Measurements from ENCODE around the gene LRIF1. TPM values are rescaled to one million over a fixed set of nuclear protein-coding genes. Genes with fewer than 3 reads are reported as not detected.

The LRIF1 gene
- total RNA-seq, 2 donors from 2014 or later, result 6.9 to 15.8 TPM

DNA sequence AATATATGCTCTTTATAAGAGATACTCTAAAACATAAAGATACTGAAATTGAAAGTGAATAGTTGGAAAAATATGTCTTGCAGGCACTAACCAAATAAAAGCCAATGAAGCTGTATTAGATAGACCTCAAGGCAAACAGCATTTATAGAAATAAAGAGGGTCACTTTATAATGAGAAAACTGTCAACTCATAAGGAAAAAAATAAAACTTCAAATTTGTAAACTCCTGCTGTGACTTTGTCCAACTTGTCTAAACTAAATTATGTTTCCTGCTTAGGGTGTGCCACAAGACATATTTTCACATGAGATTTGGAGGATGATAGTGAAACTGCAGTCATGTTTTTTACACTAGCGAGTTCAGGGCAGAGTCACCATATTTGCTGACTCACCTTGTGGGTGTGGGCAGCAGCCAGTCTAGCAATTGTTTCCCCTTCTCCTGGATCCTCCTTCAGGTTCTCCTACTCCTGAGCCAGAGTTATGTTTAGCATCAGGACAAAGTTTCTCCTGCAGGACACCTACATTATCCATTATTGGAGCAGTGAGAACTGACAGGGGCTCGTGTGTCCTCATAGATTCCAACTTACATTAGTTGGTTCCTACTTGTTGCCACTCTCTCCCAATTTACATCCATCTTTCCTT is 46.9 kb downstream of the LRIF1 start:
- Mint-ChIP-seq H3K36me3 (peaks cover 0 to 12% of the 10 kb centered on the region in 2 donors), H3K9me3 (peaks cover 0 to 5% of the 10 kb centered on the region in 2 donors), H3K27ac (peak overlapping the region in 1 of 2 donors; percentile 61)
- ATAC-seq (peak; percentile 76 to 83), DNase-seq (ENCODE audit: low spot score in 2 of 2) (no peak)

DNA sequence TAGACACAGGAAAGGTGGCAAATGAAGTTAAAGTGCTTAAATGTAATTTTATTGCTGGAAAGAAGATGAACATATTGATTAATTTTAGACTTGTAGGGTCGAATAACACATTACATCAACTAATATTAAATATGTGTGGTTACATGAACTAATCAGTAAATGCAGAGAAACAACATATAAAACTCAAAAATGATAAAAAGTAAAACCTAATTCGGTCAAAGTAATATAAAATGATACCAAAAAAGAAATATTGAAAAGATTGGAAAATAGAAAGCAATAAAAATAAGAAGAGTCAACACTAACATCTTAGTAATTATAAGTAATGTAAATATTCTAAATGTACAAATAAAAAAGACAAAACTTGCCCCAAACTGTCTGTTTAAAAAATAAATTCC is 47.5 kb downstream of the LRIF1 start:
- DNase-seq (ENCODE audit: low spot score in 2 of 2) (no peak), ATAC-seq (no peak)
- peaks cover 0 to 12% of the 10 kb centered on the region in 2 donors for H3K36me3 Mint-ChIP-seq
- H3K27ac Mint-ChIP-seq, result peak overlapping the region in 1 of 2 donors; percentile 61
- H3K9me3 Mint-ChIP-seq, result peaks cover 0 to 5% of the 10 kb centered on the region in 2 donors

DNA sequence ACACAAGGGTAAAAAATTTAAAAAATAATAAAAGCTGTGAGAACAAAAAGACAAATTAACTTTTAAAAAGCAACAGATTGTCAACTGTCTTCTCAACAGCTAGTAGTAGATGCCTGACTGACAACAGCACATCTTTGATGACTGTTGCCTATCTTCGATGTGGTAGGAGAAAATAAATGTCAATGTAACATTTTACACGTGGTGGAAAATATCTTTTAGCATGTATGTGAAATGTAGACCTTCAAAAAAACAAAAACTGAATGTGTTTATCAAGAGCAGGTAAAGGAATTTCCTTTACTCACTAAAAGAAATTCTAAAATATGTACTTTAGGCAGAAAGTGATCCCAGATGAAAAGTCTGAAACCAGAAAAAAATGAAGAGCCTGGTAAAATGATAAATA is 47.9 kb downstream of the LRIF1 start:
- H3K27ac Mint-ChIP-seq, result no peak overlapping the region

DNA sequence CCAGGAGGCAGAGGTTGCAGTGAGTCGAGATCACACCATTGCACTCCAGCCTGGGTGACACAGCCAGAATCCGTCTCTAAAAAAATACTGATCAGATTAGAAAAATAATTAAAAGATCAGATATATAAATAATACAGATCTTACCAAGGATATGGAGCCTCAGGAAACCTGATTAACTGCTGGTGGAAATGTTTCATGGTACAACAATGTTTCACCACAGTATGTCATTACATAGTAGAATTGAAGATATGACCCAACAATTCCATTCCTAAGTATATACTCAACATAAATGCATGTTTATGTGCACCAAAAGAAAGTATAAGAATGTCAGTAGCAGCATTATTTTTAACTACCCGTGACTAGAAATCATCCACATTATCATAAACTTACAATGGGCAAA is 49.0 kb downstream of the LRIF1 start:
- DNase-seq (ENCODE audit: low spot score in 2 of 2) (no peak), ATAC-seq (no peak)
- Mint-ChIP-seq H3K9me3 (peaks cover 4 to 10% of the 10 kb centered on the region in 2 donors), H3K27ac (no peak overlapping the region), H3K36me3 (peaks cover 0 to 19% of the 10 kb centered on the region in 2 donors)

More for the DNA sequence above, 47.9 kb downstream of the LRIF1 start:
- no peak for DNase-seq (ENCODE audit: low spot score in 2 of 2)
- no peak for ATAC-seq
- H3K36me3 Mint-ChIP-seq, result peaks cover 0 to 15% of the 10 kb centered on the region in 2 donors
- peaks cover 0 to 7% of the 10 kb centered on the region in 2 donors for H3K9me3 Mint-ChIP-seq

DNA sequence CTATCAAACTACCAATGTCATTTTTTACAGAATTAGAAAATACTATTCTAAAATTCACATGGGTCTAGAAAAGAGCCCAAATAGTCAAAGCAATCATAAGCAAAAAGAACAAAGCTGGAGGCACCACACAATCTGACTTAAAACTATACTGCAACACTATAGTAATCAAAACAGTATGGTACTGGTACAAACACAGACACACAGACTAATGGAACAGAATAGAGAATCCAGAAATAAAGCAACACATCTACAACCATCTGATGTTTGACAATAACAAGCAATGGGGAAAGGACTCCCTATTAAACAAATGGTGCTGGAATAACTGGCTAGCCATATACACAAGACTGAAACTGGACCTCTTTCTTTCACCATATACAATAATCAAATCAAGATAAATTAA is 50.9 kb downstream of the LRIF1 start:
- DNase-seq (ENCODE audit: low spot score in 2 of 2), result no peak
- ATAC-seq, result no peak
- H3K36me3 Mint-ChIP-seq, result peaks cover 0 to 26% of the 10 kb centered on the region in 2 donors
- H3K9me3 Mint-ChIP-seq, result peaks cover 7 to 17% of the 10 kb centered on the region in 2 donors
- H3K27ac Mint-ChIP-seq, result no peak overlapping the region

DNA sequence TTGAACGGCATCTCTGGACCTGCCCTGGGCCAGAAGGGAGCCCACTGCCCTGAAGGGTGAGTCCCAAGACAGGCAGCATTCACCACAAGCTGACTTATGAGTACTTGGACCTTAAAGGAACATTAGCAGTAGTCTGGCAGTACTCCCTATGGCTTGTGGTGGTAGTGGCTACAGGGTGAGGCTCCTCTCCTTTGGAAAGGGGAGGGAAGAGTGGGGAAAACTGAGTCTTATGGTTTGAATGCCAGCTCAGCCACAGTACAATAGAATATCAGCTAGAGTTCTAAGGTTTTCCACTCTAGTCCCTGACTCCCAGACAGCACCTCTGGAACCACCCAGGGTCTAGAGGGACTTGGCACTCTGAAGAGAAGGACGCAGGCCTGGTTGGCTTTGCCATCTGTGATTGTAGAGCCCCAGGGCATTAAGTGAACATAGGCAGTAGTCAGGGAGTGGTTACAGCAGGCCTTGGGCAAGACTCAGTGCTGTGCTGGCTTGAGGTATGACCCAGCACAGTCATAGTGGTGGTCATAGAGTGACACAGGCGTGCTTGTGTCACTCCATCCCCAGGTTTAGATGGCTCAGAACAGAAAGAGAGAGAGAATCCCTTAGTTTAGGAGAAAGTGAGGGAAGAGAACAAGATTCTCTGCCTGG is 59.7 kb downstream of the LRIF1 start:
- ATAC-seq, result peak; percentile 21 to 72
- Mint-ChIP-seq H3K9me3 (peaks cover 13 to 25% of the 10 kb centered on the region in 2 donors), H3K27ac (peak overlapping the region; percentile 54 to 83), H3K36me3 (peaks cover 18 to 62% of the 10 kb centered on the region in 2 donors)
- no peak for DNase-seq (ENCODE audit: low spot score in 2 of 2)

DNA sequence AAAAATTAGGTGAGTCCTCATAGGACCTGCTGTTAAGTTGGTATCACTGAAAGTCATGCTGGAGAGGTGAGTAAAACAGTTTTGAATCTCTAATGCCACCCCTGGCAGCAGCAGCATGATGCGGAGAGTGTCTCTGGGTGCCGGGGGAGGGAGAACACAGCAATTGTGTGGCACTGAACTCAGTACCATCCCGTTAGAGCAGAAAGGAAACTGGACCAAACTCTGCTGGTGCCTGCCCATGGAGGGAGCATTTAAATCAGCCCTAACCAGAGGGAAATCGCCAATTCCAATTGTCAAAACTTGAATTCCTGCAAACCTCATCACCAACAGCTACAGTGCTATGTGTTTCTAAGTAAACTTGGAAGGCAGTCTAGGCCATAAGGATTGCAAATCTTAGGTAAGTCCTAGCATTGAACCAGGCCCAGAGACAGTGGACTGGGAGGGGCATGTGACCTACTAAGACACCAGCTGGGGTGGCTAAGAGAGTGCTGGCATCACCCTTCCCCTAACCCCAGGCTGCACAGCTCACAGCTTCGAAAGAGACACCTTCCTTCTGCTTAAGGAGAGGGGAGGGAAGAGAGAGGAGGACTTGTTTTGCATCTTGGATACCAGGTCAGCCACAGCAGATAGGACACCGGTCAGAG is 60.8 kb downstream of the LRIF1 start:
- DNase-seq (ENCODE audit: low spot score in 2 of 2) (no peak), ATAC-seq (peak in 1 of 2 donors; percentile 28)
- Mint-ChIP-seq H3K9me3 (peaks cover 13 to 18% of the 10 kb centered on the region in 2 donors), H3K27ac (peak overlapping the region; percentile 19 to 54), H3K36me3 (peaks cover 22 to 67% of the 10 kb centered on the region in 2 donors)

DNA sequence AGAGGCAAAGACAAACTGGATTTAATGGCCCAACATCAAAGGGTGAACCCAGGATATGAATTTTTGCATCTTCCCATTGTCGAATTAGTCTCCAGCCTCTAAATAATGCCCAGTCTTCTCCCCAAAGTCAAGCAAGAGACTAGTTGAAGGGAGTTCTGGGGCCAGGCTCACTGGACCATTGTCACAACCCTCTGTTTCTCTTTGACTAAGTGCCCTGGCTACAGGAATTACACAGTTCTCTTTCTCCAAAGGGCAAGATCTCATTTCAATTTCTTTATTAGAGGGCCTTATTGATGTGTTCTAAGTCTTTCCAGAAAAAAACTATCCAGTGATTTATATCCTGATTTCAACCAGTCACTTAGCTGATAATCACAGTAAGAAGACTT is 64.3 kb downstream of the LRIF1 start:
- no peak for ATAC-seq
- Mint-ChIP-seq H3K36me3 (peaks cover 43 to 90% of the 10 kb centered on the region in 2 donors), H3K27ac (peak overlapping the region in 1 of 2 donors; percentile 28), H3K9me3 (peaks cover 5 to 8% of the 10 kb centered on the region in 2 donors)
- DNase-seq (ENCODE audit: low spot score in 2 of 2), result no peak

DNA sequence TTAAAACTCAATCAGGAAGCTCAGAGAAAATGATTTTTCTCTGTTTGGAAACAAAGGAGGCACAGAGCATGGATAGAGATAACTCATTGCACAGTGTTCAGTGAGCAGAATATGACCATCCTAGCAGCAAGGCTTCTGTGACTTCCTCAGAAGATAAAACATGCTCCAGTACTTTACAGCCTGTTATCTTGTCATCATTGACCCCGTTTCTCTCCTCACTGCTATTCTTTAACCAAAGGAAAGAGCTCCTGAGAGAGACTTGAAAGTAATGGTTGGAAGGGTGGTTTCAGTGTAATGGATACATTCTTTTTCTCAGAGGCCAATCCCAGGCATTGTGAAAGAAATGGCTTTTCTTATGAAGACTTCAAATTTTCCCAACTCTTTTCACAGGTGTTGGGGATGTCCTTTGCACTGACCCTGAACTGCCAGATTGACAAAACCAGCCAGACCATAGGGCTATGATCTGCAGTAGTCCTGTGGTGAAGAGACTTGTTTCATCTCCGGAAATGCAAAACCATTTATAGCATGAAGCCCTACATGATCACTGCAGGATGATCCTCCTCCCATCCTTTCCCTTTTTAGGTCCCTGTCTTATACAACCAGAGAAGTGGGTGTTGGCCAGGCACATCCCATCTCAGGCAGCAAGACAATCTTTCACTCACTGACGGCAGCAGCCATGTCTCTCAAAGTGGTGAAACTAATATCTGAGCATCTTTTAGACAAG is 64.8 kb downstream of the LRIF1 start:
- Mint-ChIP-seq H3K9me3 (peaks cover 0 to 6% of the 10 kb centered on the region in 2 donors), H3K27ac (peak overlapping the region; percentile 28 to 66), H3K36me3 (peaks cover 43 to 90% of the 10 kb centered on the region in 2 donors)
- ATAC-seq (no peak), DNase-seq (ENCODE audit: low spot score in 2 of 2) (no peak)

DNA sequence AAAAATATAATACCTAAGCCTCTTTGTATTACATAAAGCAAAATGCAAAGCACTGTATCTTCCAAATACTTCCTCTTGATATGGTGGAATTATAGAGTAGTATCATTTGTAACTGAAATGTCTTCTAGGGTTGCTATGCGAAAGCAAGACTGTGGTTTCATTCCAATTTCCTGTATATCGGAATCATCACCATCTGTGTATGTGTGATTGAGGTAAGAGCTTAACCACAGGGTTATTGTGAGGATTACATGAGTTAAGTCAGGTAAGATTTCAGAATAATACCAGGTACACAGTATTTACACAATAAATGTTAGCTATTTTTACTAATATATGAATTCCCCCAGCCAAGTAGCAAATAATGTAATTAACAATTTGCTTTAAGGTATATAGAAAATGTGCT is 66.0 kb downstream of the LRIF1 start:
- Mint-ChIP-seq H3K27ac (peak overlapping the region; percentile 53 to 59), H3K9me3 (peaks cover 0 to 6% of the 10 kb centered on the region in 2 donors), H3K36me3 (peaks cover 51 to 94% of the 10 kb centered on the region in 2 donors)
- DNase-seq (ENCODE audit: low spot score in 2 of 2), result no peak
- ATAC-seq, result peak; percentile 61

Other genes with a start within 250 kb of the LRIF1 start
- gene CD53, start 90.8 kb downstream of the LRIF1 start, total RNA-seq, result 100 to 1,000 TPM; 277 to 329 TPM
- 10 to 100 TPM; 23.0 to 36.1 TPM for gene DRAM2, start 176.2 kb upstream of the LRIF1 start, total RNA-seq
- 10 to 100 TPM; 22.9 to 41.6 TPM for gene CEPT1, start 176.3 kb upstream of the LRIF1 start, total RNA-seq
- gene DENND2D, start 236.7 kb upstream of the LRIF1 start, total RNA-seq, result 100 to 1,000 TPM; 213 to 221 TPM

All from activated naive CD4-positive, alpha-beta T cell treated with anti-CD3 and anti-CD28 coated beads, Interleukin-2, amount 50 U/mL, for 72 hours (primary cell).